Sigmoid colon (tissue), 7 donors: ENCODE results near the gene S100A13. TPM values are rescaled to one million over a fixed set of nuclear protein-coding genes. Genes with fewer than 3 reads are reported as not detected.
A peak's percentile ranks its signal among the peaks of the same experiment; 100 is the strongest.
"Not testable (repeated sequence)": the region's sequence is repeated elsewhere in the genome, so short reads cannot be mapped to it uniquely, and the experiment has no call there.

Source experiments
- DNase-seq: peaks from one replicate; pipeline ENCODE4 v3.0.0-alpha.2; 2019
- H3K27ac ChIP-seq, 4 donors: fragments of 200-600 bp; sonication (generic); one replicate each; pipeline ENCODE4 v1.5.1; 2016 to 2019; ENCODE audit warnings: mild to moderate bottlenecking in 1 of 4
- H3K27me3 ChIP-seq, 3 donors: fragments of 200-600 bp; sonication (generic); one replicate each; pipeline ENCODE4 v1.5.1; 2019; ENCODE audit warnings: mild to moderate bottlenecking in 1 of 3
- H3K36me3 ChIP-seq, 4 donors: fragments of 200-600 bp; sonication (generic); one replicate each; pipeline ENCODE4 v1.5.1; 2016 to 2019
- H3K4me1 ChIP-seq, 4 donors: fragments of 200-600 bp; sonication (generic); one replicate each; pipeline ENCODE4 v1.5.1; 2017 to 2019
- H3K4me3 ChIP-seq, 4 donors: fragments of 200-600 bp; sonication (generic); one replicate each; pipeline ENCODE4 v1.5.1; 2017 to 2019; ENCODE audit warnings: mild to moderate bottlenecking in 2 of 4, moderate library complexity in 1 of 4
- H3K9me3 ChIP-seq, 4 donors: fragments of 200-600 bp in 3 of 4; sonication (generic) in 3 of 4; one replicate each; pipeline versions ENCODE4 v1.5.1 to v1.6.1; 2013 to 2019
- EP300 ChIP-seq, 4 donors: sonication (generic); formaldehyde crosslinking; IDR thresholded peaks; one replicate each; pipeline ENCODE4 v1.6.1; 2017; ENCODE audit warnings: antibody characterized with exemption in 4 of 4
- POLR2A ChIP-seq, 2 donors: fragments of 450-650 bp; IDR thresholded peaks; one replicate each; pipeline ENCODE4 v1.6.1; 2016; ENCODE audit warnings: antibody characterized with exemption in 2 of 2, mild to moderate bottlenecking in 2 of 2, moderate library complexity in 2 of 2
- POLR2AphosphoS5 ChIP-seq, 4 donors: sonication (generic); formaldehyde crosslinking; IDR thresholded peaks; one replicate each; pipeline ENCODE4 v1.6.1; 2017; ENCODE audit warnings: antibody characterized with exemption in 4 of 4
- WGBS, 2 donors: extraction: QIAGEN DNeasy Blood & Tissue Kit; methylation state at CpG; one replicate each; pipeline ENCODE4 v1.1.7; 2013; 5-methylcytosine and 5-hydroxymethylcytosine counted together
- intact Hi-C: fragments of 100-400 bp; cut with DNase I; formaldehyde crosslinking; loops from one replicate; pipeline ENCODE4 v1.15.1; 2023
- polyA plus RNA-seq, 3 donors: library from polyadenylated mRNA; stranded (reverse); fragments of 200-250 nt; gene quantifications; one replicate each; pipeline ENCODE4 v1.2.3, GENCODE V29; 2013
- total RNA-seq, 4 donors: library from RNA; depleted of rRNA; stranded (reverse); fragments of >200 nt; gene quantifications; one replicate each; pipeline ENCODE4 v1.1.0, GENCODE V29; 2016
- TF ChIP-seq, protein P1 (sequence below), 4 experiments: fragments of 450-650 bp in 3 of 4; fragments of 200-600 bp in 1 of 4; IDR thresholded peaks; one replicate each; pipeline ENCODE4 v1.5.1; 2016 to 2019; ENCODE audit warnings: antibody characterized with exemption in 4 of 4, mild to moderate bottlenecking in 3 of 4, moderate library complexity in 2 of 4
- donor health status: healthy with polysubstance abuse.
- donor health status: Bipolar disorder and iron deficiency.
- donor health status: healthy.

Gene S100A13
- total and polyA plus RNA-seq, 7 donors = 86.3 to 305 (median 276) TPM

DNA sequence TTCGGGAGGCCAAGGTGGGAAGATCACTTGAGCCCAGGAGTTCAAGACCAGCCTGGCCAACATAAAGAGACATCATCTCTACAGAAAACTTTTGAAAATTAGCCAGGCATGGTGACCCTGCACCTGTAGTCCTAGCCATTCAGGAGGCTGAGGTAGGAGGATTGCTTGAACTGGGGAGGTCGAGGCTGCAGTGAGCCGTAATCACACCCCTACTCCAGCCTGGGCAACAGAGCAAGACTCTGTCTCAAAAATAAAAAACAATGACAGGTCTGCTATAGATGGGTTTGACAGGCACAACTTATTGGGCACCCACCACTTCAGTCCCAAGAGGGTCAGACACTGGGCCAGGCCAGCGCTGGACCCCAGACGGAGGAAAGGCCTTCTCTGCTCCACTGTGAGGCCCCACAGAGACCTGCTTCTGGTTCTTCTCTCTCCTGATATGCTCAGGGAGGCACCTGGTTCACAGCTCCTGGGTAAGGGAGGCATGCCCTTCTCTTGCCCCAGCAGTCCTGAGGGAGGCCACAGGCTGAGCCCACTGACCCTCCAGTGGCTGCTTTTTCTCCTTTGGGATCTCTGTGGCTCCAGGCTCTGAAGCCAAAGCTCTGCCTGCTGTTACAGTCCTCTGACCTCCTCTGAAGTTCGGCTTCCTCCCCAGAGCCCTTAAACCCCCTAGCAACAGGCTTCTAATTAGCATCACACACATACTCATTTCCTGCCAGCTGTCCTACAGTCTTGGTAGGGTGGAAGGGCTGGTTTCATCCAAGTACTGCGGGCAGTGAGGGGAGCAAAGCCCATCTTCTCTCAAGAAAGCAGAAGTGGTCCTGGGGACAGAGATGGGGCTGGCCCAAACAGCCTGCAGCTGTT lies 28.8 kb downstream of the S100A13 start:
- H3K4me1 ChIP-seq = no peaks in the 10 kb centered on the region
- no peaks in the 10 kb centered on the region for H3K27me3 ChIP-seq
- H3K9me3 ChIP-seq = no peaks in the 10 kb centered on the region
- 62 to 85% methylated on average over 7 of the region's 7 CpGs for WGBS, 2 donors
- no peak for TF ChIP-seq EP300 (IDR thresholded peaks at IDR 0.05)
- no peak for TF ChIP-seq POLR2A (IDR thresholded peaks at IDR 0.05)
- TF ChIP-seq, protein P1, sequence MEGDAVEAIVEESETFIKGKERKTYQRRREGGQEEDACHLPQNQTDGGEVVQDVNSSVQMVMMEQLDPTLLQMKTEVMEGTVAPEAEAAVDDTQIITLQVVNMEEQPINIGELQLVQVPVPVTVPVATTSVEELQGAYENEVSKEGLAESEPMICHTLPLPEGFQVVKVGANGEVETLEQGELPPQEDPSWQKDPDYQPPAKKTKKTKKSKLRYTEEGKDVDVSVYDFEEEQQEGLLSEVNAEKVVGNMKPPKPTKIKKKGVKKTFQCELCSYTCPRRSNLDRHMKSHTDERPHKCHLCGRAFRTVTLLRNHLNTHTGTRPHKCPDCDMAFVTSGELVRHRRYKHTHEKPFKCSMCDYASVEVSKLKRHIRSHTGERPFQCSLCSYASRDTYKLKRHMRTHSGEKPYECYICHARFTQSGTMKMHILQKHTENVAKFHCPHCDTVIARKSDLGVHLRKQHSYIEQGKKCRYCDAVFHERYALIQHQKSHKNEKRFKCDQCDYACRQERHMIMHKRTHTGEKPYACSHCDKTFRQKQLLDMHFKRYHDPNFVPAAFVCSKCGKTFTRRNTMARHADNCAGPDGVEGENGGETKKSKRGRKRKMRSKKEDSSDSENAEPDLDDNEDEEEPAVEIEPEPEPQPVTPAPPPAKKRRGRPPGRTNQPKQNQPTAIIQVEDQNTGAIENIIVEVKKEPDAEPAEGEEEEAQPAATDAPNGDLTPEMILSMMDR (IDR thresholded peaks at IDR 0.05) = no peak
- no peak for TF ChIP-seq POLR2AphosphoS5 (IDR thresholded peaks at IDR 0.05)
- no peak overlapping the region for H3K27ac ChIP-seq
- H3K4me3 ChIP-seq = no peak overlapping the region
- DNase-seq = peak; percentile 28
- no peaks in the 10 kb centered on the region for H3K36me3 ChIP-seq
- intact Hi-C loops = no loop called here

DNA sequence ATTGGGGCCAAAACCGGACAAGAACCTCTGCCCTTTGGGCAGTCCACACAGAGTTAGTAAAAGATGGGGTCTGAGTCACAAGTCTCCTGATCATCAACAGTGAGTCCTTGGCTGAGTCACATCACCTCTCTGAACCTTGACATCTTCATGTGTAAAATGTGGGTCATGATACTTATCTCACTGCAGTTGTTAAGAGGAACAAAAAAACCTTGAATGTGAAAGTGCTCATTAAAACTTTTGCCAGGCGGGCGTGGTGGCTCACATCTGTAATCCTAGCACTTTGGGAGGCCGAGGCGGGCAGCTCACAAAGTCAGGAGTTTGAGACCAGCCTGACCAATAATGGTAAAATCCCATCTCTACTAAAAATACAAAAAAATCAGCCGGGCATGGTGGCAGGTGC lies 30.1 kb downstream of the S100A13 start:
- 70 to 87% methylated on average over 6 of the region's 6 CpGs for WGBS, 2 donors
- TF ChIP-seq, protein P1 (IDR thresholded peaks at IDR 0.05) = no peak
- no peak for TF ChIP-seq EP300 (IDR thresholded peaks at IDR 0.05)
- TF ChIP-seq POLR2A (IDR thresholded peaks at IDR 0.05) = no peak
- no peak for TF ChIP-seq POLR2AphosphoS5 (IDR thresholded peaks at IDR 0.05)
- no peaks in the 10 kb centered on the region for H3K27me3 ChIP-seq
- H3K36me3 ChIP-seq = no peaks in the 10 kb centered on the region
- H3K27ac ChIP-seq = no peak overlapping the region
- no peaks in the 10 kb centered on the region for H3K9me3 ChIP-seq
- H3K4me1 ChIP-seq = no peaks in the 10 kb centered on the region
- DNase-seq = no peak
- intact Hi-C loops = no loop called here
- no peak overlapping the region for H3K4me3 ChIP-seq

DNA sequence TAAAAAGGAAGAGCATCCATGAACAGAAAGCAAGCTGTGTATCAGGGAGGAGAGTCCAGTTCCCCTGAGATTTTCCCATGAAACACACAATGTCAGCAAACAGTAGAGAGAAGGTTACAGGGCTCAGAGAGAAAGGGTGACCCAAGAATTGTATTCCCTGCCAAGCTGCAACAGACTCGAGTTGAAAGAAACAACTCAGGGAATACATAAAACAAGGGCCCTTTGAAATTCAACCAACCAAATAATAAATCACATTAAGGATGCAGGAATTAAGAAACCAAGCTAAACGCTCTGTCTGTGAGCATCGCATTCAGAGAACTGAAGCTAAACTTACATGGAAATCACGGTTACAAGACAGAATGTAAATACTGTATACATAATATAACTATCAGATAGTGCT lies 34.6 kb downstream of the S100A13 start:
- 71 to 80% methylated on average over 4 of the region's 4 CpGs for WGBS, 2 donors
- intact Hi-C loops = no loop called here

DNA sequence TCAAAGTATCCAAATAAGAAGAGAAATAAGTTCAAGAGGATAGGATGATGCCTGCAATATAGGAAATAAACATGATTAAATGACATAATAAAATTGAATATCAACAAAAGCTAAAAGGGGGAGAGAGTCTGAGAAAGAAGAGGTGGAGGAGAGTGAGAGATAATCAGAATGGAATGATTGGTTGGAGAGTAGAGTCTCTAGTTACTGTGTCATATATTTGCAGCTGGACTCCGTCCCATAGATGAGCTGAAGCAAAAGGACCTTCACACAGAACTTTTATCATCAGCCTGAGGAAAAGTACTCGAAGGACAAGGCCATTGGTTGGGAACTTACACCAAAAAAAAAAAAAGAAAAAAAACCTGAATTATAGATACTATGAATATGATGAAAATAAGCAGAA lies 38.8 kb downstream of the S100A13 start:
- Histone ChIP-seq H3K27me3 (no peaks in the 10 kb centered on the region), H3K9me3 (no peaks in the 10 kb centered on the region), H3K4me3 (no peak overlapping the region), H3K27ac (no peak overlapping the region), H3K4me1 (no peaks in the 10 kb centered on the region), H3K36me3 (no peaks in the 10 kb centered on the region)
- TF ChIP-seq POLR2AphosphoS5 (IDR thresholded peaks at IDR 0.05) = no peak
- no peak for TF ChIP-seq EP300 (IDR thresholded peaks at IDR 0.05)
- TF ChIP-seq, protein P1 (IDR thresholded peaks at IDR 0.05) = no peak
- no peak for TF ChIP-seq POLR2A (IDR thresholded peaks at IDR 0.05)
- intact Hi-C loops = no loop called here
- WGBS, 2 donors = 84 to 86% methylated on average over 2 of the region's 2 CpGs
- DNase-seq = no peak

More for the DNA sequence above, 34.6 kb downstream of the S100A13 start:
- Histone ChIP-seq H3K4me3 (no peak overlapping the region), H3K27me3 (no peaks in the 10 kb centered on the region), H3K4me1 (no peaks in the 10 kb centered on the region), H3K36me3 (no peaks in the 10 kb centered on the region), H3K27ac (no peak overlapping the region), H3K9me3 (no peaks in the 10 kb centered on the region)
- TF ChIP-seq EP300 (IDR thresholded peaks at IDR 0.05) = no peak
- no peak for TF ChIP-seq POLR2AphosphoS5 (IDR thresholded peaks at IDR 0.05)
- TF ChIP-seq, protein P1 (IDR thresholded peaks at IDR 0.05) = no peak
- TF ChIP-seq POLR2A (IDR thresholded peaks at IDR 0.05) = no peak
- DNase-seq = no peak

DNA sequence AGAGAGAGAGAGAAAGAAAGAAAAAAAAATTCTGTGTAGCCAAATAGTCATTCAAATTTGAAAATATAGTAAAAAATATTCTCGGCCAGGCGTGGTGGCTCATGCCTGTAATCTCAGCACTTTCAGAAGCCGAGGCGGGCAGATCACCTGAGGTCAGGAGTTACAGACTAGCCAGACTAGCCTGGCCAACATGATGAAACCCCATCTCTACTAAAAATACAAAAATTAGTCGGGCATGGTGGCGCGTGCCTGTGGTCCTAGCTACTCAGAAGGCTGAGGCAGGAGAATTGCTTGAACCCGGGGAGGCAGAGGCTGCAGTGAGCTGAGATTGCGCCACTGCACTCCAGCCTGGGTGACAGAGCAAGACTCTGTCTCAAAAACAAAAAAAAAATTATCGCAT lies 39.3 kb downstream of the S100A13 start:
- peak; percentile 40 for DNase-seq
- WGBS, 2 donors = 93 to 95% methylated on average over 10 of the region's 10 CpGs
- H3K36me3 ChIP-seq, H3K4me3 ChIP-seq, H3K27me3 ChIP-seq, H3K4me1 ChIP-seq, H3K9me3 ChIP-seq, H3K27ac ChIP-seq, intact Hi-C loops: not testable (repeated sequence)
